Stimulated activated CD8-positive, alpha-beta memory T cell treated with anti-CD3 and anti-CD28 coated beads, Interleukin-2, amount 100 ng/mL, for 1 hour (primary cell): Measurements from ENCODE around the gene RDH5.
A peak's percentile ranks its signal among the peaks of the same experiment; 100 is the strongest.

ENCODE experiments used
- DNase-seq, 2 donors: peaks; one replicate each; pipeline ENCODE4 v3.0.0-alpha.2; 2020; ENCODE audit warnings: low read depth in 2 of 2

Gene RDH5

DNA sequence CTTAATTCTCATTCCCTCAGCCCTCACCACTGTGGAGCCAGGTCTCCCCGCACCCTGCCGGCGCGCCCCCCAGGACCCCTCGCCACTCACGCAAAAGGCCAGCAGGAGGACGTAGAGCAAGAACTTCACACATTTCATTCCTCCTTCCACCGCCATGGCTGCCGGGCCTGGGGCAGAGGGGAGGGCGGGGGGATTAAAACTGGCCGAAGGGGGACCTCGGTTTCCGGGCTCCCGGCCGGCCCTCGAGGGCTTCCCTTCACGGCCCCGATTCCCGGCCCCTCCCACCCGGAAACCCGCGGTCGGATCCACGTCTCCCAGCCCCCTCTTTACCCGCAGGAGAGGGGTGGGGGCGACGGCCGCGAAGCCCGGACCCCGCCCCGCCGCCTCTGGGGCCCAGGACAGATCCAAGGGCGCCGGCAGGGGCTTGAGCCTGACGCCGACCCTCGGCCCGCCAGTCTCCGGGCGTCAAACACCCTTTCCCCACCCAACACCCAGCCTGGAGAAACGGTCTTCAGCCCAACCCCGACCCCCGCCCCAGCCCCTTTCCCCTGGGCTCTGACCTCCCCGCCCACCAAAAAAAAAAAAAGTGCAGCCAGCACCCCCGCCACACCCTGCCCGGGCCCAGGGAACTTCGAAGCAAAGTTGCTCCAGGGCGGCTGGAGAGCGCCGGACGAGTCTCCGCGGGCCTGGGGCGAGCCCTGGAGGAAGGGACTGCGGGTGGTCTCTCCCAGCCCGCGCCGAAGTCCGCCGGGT, 8.2 kb downstream of the RDH5 start:
- DNase-seq, result no peak

DNA sequence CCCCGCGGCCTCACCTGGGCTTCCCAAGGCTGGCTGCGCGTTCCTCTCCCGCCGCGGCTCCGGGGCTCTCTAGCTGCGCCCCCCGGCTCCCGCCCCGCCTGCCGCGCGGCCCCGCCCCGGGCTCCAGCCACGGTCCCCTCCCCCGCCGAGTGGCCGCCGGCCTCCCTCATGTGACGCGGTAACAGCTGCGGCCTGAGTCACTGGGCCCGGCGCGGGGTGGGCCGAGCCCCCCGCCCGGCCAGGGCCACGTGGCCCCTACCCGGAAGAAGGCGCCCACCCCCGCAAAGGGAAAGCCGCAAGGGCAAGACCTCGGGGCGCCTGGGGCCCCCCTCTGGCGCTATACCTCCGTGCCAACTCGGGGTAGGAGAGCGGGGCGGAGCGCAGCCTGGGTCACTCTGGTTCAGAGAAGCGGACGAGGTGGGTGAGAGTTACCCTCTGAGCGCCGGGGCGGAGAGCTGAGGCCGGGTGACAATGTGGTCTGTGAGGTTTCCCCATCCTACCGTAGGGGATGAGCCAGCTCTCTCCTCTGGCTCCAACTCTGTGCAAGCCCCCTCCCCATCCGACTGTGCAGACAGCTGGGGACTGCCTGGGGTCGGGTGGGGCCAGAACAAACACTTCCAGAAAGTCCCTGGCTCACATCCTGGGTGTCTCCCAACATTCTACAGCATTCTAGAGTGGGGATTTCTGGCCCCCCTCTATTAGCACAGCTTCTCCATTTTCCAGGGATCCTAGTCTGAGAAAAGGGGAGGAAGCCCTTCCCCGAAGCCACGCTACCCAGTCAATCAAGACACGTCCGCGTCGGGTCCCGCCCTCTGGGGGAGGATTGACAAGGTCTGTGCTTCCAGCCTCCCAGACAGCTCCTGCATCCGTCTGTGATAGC, 9.0 kb downstream of the RDH5 start, which contains the start of gene CD63:
CD63 (minus strand) TSS at position 71 of the 880 bp plus-strand sequence. CDS start 668 bp downstream, outside the sequence.
- peak in 1 of 2 donors; percentile 39 for DNase-seq

DNA sequence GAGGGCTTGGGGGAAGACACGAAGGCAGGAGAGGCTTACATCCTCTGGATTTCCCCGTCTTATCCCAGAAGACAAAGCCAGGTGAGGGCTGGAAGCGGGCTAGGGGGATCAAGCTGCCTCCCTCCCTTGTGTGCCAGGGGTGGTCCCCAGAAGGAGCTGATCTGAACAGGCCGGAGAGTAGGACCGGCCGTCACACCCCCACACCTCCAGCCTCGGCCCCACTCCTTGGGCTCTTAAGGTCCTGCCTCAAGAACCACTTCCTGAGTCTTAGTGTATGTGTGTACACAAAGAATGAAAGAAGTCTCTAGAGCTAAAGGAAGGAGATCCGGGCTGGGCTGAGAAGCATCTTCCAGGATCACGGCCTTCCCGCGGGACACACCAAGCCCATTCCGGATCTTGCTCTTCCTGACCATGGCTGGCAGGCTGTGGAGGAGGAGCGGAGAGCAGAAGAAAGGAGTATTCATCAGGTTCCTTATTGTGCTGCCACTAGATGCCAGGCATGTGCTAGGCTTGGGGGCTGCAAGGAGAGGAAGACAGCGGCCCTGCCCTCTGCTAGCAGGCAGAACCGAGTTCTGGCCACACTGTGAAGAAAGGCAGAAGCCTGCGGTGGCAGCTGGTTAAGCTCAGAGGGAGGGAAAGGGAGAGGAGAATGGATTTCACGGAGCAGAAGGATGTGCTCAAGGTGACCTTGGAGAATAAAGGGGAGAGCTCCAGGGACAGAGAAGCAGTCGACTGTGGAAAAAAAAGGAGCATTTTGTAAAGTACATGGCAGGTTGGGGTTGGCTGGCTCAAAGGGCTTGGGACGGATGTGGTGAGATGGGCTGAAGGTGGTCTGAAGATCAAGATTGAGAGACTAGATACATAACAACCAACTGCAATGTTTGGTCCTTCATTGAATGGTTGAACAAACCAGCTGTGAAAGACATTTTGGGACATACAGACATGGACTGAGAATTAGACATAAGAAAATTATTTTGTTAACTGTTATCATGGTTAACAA, 9.9 kb downstream of the RDH5 start:
- no peak for DNase-seq

DNA sequence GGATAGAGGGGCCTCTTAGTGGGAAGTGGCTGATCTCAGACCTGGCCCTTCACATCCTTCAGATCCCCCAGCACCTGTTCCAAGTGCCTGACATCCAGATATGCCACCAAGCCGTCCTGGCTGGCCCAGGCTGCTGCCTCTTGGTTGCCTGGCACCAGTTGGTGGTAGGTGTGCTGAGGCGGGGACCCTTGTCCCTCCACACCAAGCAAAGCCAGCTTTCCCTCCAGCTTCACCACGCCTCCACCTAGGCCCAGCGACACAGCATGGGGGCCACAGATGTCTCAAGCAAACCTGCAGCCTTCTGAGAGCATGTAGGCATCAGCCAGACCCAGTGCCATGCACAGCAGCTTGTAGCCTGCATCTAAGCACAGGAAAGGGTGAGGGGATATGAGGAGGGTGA, 12.1 kb downstream of the RDH5 start:
- DNase-seq, result no peak

DNA sequence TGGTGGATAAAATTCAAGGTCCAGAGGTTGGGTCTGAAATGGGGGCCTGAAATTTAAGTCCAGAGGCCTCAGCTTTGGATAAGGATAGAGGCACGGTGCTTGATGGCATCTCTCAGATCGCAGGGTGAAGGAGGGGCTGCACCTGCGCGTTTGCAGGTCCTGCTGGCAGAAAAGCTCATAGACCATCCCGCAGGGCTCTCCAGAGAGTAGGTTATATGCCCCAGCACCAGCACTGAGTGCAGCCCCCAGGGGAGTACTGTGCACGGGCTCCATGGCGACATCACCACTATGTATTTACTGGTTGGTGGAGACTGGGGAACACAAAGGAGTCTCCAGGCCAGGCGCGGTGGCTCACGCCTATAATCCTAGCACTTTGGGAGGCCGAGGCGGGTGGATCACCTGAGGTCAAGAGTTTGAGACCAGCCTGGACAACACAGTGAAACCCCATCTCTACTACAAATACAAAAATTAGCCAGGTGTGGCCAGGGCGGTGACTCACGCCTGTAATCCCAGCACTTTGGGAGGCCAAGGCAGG, 12.9 kb downstream of the RDH5 start:
- no peak for DNase-seq

GRCh38 chr12:55733858-55734257, 13.7 kb downstream of the RDH5 start:
- DNase-seq, result no peak

DNA sequence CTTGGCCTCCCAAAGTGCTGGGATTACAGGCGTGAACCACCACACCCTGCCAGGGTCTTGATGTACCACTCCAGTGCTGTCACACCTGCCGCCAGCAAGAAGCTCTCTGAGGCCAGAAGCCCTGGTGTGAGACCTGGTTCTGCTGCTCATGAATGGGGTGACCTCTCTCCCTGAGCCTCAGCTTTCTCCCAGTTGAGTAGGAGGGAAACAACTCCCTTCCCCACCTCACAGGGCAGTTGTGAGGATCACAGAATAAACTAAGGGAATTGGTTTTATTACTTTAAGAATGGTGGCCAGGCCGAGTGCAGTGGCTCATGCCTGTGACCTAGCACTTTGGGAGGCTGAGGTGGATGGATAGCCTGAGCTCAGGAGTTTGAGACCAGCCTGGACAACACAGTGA, 14.4 kb downstream of the RDH5 start:
- no peak for DNase-seq

DNA sequence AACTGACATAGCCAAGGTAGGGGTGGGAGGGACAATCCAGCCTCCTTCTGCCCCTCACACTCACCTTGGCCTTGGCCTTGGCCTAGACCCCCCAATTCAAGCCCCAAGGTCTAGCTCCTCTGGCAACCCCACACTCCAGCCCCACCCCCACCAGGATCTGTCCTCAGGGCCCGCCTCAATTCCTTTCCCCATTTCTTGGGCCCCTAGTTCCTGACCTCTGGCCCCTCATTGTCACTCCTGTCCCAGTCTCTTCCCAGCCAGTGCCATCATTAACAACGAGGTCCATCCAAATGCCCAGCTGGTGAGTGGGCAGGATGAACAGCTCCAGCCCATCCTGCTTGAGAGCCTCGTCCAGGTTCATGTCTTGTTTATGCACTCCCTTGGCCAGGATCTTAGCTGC, 15.9 kb downstream of the RDH5 start:
- DNase-seq, result no peak

GRCh38 chr12:55736780-55737580, 16.8 kb downstream of the RDH5 start:
- DNase-seq, result no peak

- no peak for DNase-seq
These were observed 17.5 kb downstream of the RDH5 start for GRCh38 chr12:55737581-55738122.

GRCh38 chr12:55738123-55739024, 18.2 kb downstream of the RDH5 start:
- DNase-seq, result peak in 1 of 2 donors; percentile 56

- DNase-seq, result no peak
These were observed 18.8 kb downstream of the RDH5 start for GRCh38 chr12:55739025-55739378.

- no peak for DNase-seq
These were observed 21.9 kb downstream of the RDH5 start for GRCh38 chr12:55741931-55742680.

DNA sequence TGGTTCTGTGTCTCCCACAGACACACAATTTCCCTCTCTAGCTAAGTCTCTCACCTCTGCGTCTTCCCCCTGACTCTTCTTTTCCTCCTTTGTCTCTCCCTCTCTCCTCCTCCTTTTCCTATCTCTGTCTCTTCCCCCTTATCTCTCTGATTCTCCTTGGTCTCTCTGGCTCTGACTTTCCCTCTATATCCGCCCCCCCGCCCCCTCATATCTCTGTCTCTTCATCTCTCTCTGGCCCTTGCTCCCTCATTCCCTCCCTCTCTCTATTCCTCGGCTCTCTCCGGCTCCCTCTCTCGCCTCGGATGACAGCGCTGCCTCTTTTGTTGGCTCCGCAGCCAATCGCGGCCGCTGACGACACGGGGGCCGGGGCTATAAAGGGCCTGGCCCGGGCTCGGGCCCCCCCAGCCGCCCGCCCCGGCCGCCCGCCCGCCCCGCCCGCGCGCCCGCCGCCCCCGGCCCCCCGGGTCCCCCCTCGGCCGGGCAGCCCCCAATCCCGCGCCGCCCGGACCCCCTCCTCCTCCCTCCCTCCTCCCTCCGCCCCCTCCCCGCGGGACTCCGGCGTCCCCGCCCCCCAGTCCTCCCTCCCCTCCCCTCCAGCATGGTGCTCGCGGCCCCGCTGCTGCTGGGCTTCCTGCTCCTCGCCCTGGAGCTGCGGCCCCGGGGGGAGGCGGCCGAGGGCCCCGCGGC, 22.7 kb downstream of the RDH5 start, which contains the start of gene GDF11:
GDF11 (plus strand) TSS at position 404 of the 687 bp plus-strand sequence; CDS start at position 599, 195 bp downstream.
- DNase-seq, result peak in 1 of 2 donors; percentile 58

DNA sequence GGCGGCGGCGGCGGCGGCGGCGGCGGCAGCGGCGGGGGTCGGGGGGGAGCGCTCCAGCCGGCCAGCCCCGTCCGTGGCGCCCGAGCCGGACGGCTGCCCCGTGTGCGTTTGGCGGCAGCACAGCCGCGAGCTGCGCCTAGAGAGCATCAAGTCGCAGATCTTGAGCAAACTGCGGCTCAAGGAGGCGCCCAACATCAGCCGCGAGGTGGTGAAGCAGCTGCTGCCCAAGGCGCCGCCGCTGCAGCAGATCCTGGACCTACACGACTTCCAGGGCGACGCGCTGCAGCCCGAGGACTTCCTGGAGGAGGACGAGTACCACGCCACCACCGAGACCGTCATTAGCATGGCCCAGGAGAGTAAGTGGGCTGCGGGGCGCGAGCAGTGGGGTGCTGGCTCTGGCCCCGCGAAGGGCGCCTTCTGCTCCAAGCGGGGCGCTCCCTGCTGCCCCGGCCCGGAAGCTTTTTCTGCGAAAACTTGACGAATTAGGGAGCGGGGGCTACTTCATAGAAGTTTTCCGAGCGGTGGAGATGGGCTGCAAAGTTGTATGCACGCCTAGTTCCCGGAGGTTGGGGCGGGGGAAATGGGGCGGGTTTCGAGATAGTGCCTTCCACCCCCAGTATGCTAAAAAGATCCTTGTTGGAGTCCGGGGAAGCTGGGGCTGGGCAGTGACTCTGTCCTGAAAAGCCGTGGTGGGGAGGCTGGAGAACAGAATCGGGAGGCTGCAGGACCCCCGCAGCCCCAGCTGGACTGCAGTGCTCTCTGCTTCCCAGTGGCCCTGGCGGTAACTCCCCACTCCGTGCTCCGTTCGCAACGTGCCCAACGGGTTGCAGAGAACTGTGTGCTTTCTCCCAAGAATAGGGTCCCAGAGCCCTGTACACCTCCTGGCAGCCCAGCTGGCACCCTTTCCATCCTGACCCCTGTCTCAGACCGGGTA, 23.5 kb downstream of the RDH5 start:
- DNase-seq, result no peak

GRCh38 chr12:55744340-55745030, 24.3 kb downstream of the RDH5 start:
- no peak for DNase-seq
